H1 (cell line): ENCODE measurements around the gene MMP20. TPM values are rescaled to one million over a fixed set of nuclear protein-coding genes. Genes with fewer than 3 reads are reported as not detected.

Source experiments
- CTCF ChIA-PET: fragments of 300-600 bp; sonication (Branson Sonifier 250); formaldehyde crosslinking; loops from one replicate; lab custom pipeline; 2021; ENCODE audit not compliant: partially characterized antibody; lab: Charles Lee
- POLR2A ChIA-PET: fragments of 300-600 bp; sonication (Branson Sonifier 250); formaldehyde crosslinking; loops from one replicate; lab custom pipeline; 2021; ENCODE audit warnings: inconsistent platforms; ENCODE audit not compliant: partially characterized antibody; lab: Charles Lee
- DNase-seq, 2 experiments: peaks; one replicate each; pipeline versions ENCODE4 v3.0.0 to v3.0.0-alpha.2; 2010 to 2022; ENCODE audit warnings: low spot score in 2 of 2, low read depth in 1 of 2, mixed read lengths in 1 of 2
- FAIRE-seq: peaks from 2 replicates; lab custom pipeline; 2011; peaks lifted over from hg19 to GRCh38; lab: Jason Lieb, UNC
- H2AFZ ChIP-seq: 2 replicates; pipeline ENCODE4 v1.8.1; 2012; ENCODE audit warnings: low read length, inconsistent platforms
- H2AK5ac ChIP-seq: 2 replicates; pipeline ENCODE4 v1.6.1; 2013; ENCODE audit warnings: low read depth, low read length
- H2BK120ac ChIP-seq: replicated peaks from 2 replicates; pipeline ENCODE3; 2013; ENCODE audit warnings: low read depth, low read length, inconsistent platforms
- H2BK12ac ChIP-seq: 2 replicates; pipeline ENCODE4 v1.6.1; 2013; ENCODE audit warnings: low read depth, low read length
- H2BK15ac ChIP-seq: 2 replicates; pipeline ENCODE4 v1.6.1; 2013; ENCODE audit warnings: low read length
- H2BK20ac ChIP-seq: 2 replicates; pipeline ENCODE4 v1.6.1; 2013; ENCODE audit warnings: low read length
- H2BK5ac ChIP-seq: 2 replicates; pipeline ENCODE4 v1.6.1; 2013; ENCODE audit warnings: low read depth, low read length
- H3K14ac ChIP-seq: 2 replicates; pipeline ENCODE4 v1.6.1; 2013; ENCODE audit warnings: inconsistent platforms; ENCODE audit not compliant: insufficient read length
- H3K18ac ChIP-seq: 2 replicates; pipeline ENCODE4 v1.6.1; 2013; ENCODE audit warnings: low read length; ENCODE audit errors: extremely low read depth
- H3K23ac ChIP-seq: 2 replicates; pipeline ENCODE4 v1.6.1; 2013; ENCODE audit warnings: inconsistent platforms; ENCODE audit not compliant: insufficient read length
- H3K23me2 ChIP-seq: 2 replicates; pipeline ENCODE4 v1.6.1; 2013; ENCODE audit warnings: low read depth, low read length
- H3K27ac ChIP-seq: 2 replicates; pipeline ENCODE4 v1.6.1; 2011; ENCODE audit warnings: low read depth, low read length, inconsistent platforms
- H3K27me3 ChIP-seq, 4 experiments: replicated peaks in 1 of 4; 1 replicate in 1 of 4; 2 replicates in 3 of 4; pipeline versions ENCODE4 v1.6.1 to v1.8.1; 2011 to 2013; ENCODE audit warnings: low read length in 3 of 4, mild to moderate bottlenecking in 3 of 4, inconsistent platforms in 2 of 4, mixed read lengths in 2 of 4, moderate library complexity in 1 of 4; ENCODE audit not compliant: control insufficient read depth in 3 of 4, insufficient read depth in 3 of 4; ENCODE audit errors: extremely low read depth in 1 of 4
- H3K36me3 ChIP-seq, 4 experiments: 2 replicates each; pipeline versions ENCODE4 v1.6.1 to v1.8.1; 2011 to 2013; ENCODE audit warnings: mild to moderate bottlenecking in 4 of 4, low read length in 3 of 4, moderate library complexity in 2 of 4, control low read depth in 1 of 4, inconsistent platforms in 1 of 4; ENCODE audit not compliant: insufficient read depth in 4 of 4, control insufficient read depth in 2 of 4
- H3K4ac ChIP-seq: replicated peaks from 2 replicates; pipeline ENCODE3; 2013; ENCODE audit warnings: low read length, low read depth, mixed read lengths, inconsistent platforms; ENCODE audit not compliant: insufficient read length
- H3K4me1 ChIP-seq, 4 experiments: replicated peaks in 1 of 4; 1 replicate in 1 of 4; 2 replicates in 3 of 4; pipeline versions ENCODE4 v1.6.1 to v1.8.1; 2011 to 2013; ENCODE audit warnings: low read length in 3 of 4, inconsistent platforms in 2 of 4, mixed read lengths in 1 of 4; ENCODE audit not compliant: insufficient read depth in 4 of 4, control insufficient read depth in 3 of 4
- H3K4me2 ChIP-seq, 2 experiments: 2 replicates each; pipeline versions ENCODE4 v1.6.1 to v1.8.1; 2011 to 2013; ENCODE audit warnings: low read depth in 2 of 2, low read length in 2 of 2, control low read depth in 1 of 2, inconsistent platforms in 1 of 2, mild to moderate bottlenecking in 1 of 2; ENCODE audit not compliant: insufficient read depth in 1 of 2
- H3K4me3 ChIP-seq, 4 experiments: fragments of 200-600, 300-600 bp in 1 of 4; sonication (generic), shearing (Covaris generic), sonication (Bioruptor Twin) in 1 of 4; 2 replicates each; pipeline versions ENCODE4 v1.5.1 to v1.8.1; 2011 to 2016; ENCODE audit warnings: low read length in 4 of 4, low read depth in 3 of 4, control low read depth in 2 of 4, inconsistent platforms in 2 of 4, mild to moderate bottlenecking in 2 of 4, mixed read lengths in 1 of 4, moderate library complexity in 1 of 4; ENCODE audit not compliant: insufficient read depth in 2 of 4; ENCODE audit errors: extremely low read depth in 1 of 4
- H3K56ac ChIP-seq: replicated peaks from 2 replicates; pipeline ENCODE3; 2013; ENCODE audit warnings: low read depth, mild to moderate bottlenecking, mixed read lengths, low read length, inconsistent platforms; ENCODE audit not compliant: insufficient read length
- H3K79me1 ChIP-seq: 2 replicates; pipeline ENCODE4 v1.6.1; 2013; ENCODE audit warnings: low read depth, low read length, control low read depth
- H3K79me2 ChIP-seq, 2 experiments: 2 replicates each; pipeline versions ENCODE4 v1.6.1 to v1.8.1; 2012 to 2013; ENCODE audit warnings: low read length in 2 of 2, mild to moderate bottlenecking in 2 of 2, inconsistent platforms in 1 of 2; ENCODE audit not compliant: insufficient read depth in 2 of 2, control insufficient read depth in 1 of 2
- H3K9ac ChIP-seq, 4 experiments: replicated peaks in 1 of 4; 1 replicate in 1 of 4; 2 replicates in 3 of 4; pipeline versions ENCODE4 v1.6.1 to v1.8.1; 2011 to 2013; ENCODE audit warnings: low read depth in 3 of 4, low read length in 3 of 4, control low read depth in 2 of 4, mild to moderate bottlenecking in 2 of 4, moderate library complexity in 2 of 4, inconsistent platforms in 1 of 4; ENCODE audit errors: extremely low read depth in 1 of 4
- H3K9me3 ChIP-seq, 2 experiments: 2 replicates each; pipeline versions ENCODE4 v1.6.1 to v1.8.1; 2012 to 2013; ENCODE audit warnings: mild to moderate bottlenecking in 2 of 2, moderate library complexity in 2 of 2, control low read depth in 1 of 2, inconsistent platforms in 1 of 2, low read depth in 1 of 2, low read length in 1 of 2, mixed read lengths in 1 of 2; ENCODE audit not compliant: insufficient read depth in 2 of 2
- H4K20me1 ChIP-seq, 2 experiments: replicated peaks in 1 of 2; 2 replicates each; pipeline versions ENCODE3 to v1.8.1; 2011 to 2013; ENCODE audit warnings: inconsistent platforms in 2 of 2, low read length in 2 of 2, mild to moderate bottlenecking in 1 of 2; ENCODE audit not compliant: insufficient read depth in 2 of 2, control insufficient read depth in 1 of 2
- H4K5ac ChIP-seq: 2 replicates; pipeline ENCODE4 v1.6.1; 2013; ENCODE audit warnings: low read length, low read depth, mixed read lengths, inconsistent platforms; ENCODE audit not compliant: insufficient read length
- H4K8ac ChIP-seq: 2 replicates; pipeline ENCODE4 v1.8.0; 2013; ENCODE audit warnings: mild to moderate bottlenecking, moderate library complexity, low read length, inconsistent platforms; ENCODE audit not compliant: insufficient read depth; ENCODE audit errors: extremely low read depth
- H4K91ac ChIP-seq: replicated peaks from 2 replicates; pipeline ENCODE3; 2013; ENCODE audit warnings: low read length, mixed read lengths, inconsistent platforms; ENCODE audit not compliant: insufficient read length
- CBX5 ChIP-seq: fragments of 300-800, 300-1000 bp; sonication (generic); IDR thresholded peaks from 2 replicates; pipeline ENCODE4 v1.7.1; 2016; ENCODE audit warnings: antibody characterized with exemption, low read length, low read depth
- CREB1 ChIP-seq: IDR thresholded peaks from 2 replicates; pipeline ENCODE4 v1.6.1; 2012; ENCODE audit warnings: inconsistent platforms
- GTF2F1 ChIP-seq: IDR thresholded peaks from 2 replicates; pipeline ENCODE4 v1.6.1; 2012; ENCODE audit warnings: low read depth, low read length, improper control_type of control experiment, borderline replicate concordance
- SRF ChIP-seq: IDR thresholded peaks from 2 replicates; pipeline ENCODE4 v1.6.1; 2011; ENCODE audit warnings: mild to moderate bottlenecking, low read depth, low read length, moderate library complexity
- WGBS, 2 experiments: shearing (Covaris generic) in 1 of 2; methylation state at CpG; one replicate each; pipeline versions ENCODE4 v1.1.6 to v1.1.7; 2013 to 2015; ENCODE audit warnings: low lambda C conversion rate in 2 of 2, mixed read lengths in 2 of 2, inconsistent platforms in 1 of 2, low coverage in 1 of 2, missing lambda C conversion rate in 1 of 2; ENCODE audit not compliant: insufficient replicate concordance in 2 of 2, insufficient coverage in 1 of 2, insufficient read length in 1 of 2; ENCODE audit errors: extremely low coverage in 1 of 2, missing lambda C conversion rate in 1 of 2; 5-methylcytosine and 5-hydroxymethylcytosine counted together
- polyA plus RNA-seq, 7 experiments: library from polyadenylated mRNA; depleted of rRNA in 3 of 7; stranded (reverse) in 5 of 7; unstranded in 2 of 7; fragments of >200 nt in 5 of 7; fragments of 200-250 nt in 2 of 7; gene quantifications; 1 replicate in 5 of 7; 2 replicates in 1 of 7; 4 replicates in 1 of 7; pipeline versions ENCODE4 v1.2.1 to v1.2.3, GENCODE V29; 2011 to 2013; ENCODE audit warnings: missing spikeins in 2 of 7, mixed read lengths in 2 of 7
- total RNA-seq: library from RNA; stranded (reverse); fragmentation: NEBNext Ultra II Directional; extraction: Animal tissue kit (Norgen Biotek cat#: 25700); gene quantifications from 2 replicates; pipeline ENCODE4 v1.2.1, GENCODE V29; 2021

The MMP20 gene
- total and polyA plus RNA-seq, 2 of the 8 experiments (the other 6 are each of a cell fraction or from before 2014, with no cell fraction given), result not detected

DNA sequence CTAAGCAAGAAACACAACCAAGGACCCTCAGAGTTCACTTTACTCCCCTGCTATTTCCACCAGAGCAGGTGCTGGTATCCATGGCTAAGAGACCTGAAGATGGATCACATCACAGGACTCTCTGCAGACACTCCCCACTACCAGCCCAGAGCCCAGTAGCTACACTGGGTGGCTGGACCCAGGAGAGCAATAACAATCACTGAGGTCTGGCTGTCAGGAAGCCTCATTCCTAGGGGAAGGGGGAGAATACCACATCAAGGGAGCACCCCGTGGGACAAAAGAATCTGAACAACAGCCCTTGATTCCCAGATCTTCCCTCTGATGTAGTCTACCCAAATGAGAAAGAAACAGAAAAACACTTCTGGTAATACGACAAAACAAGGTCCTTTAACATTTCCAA, 85.6 kb downstream of the MMP20 start:
- CTCF ChIA-PET, result interaction anchor here (0.6 to 2.3 kb wide), 7 partner anchors 10 to 198 kb away, joined by 3 to 9 read pairs (median 9); no protein-coding TSS in a partner anchor
- no peak for TF ChIP-seq CREB1
- no peak for TF ChIP-seq SRF
- no peak for TF ChIP-seq GTF2F1
- no peak for TF ChIP-seq CBX5

More for the DNA sequence above, 85.6 kb downstream of the MMP20 start:
- POLR2A ChIA-PET, result interaction anchor here (1.3 kb wide), 1 partner anchor 74 kb away, joined by 3 read pairs; no protein-coding TSS in a partner anchor
- H4K5ac ChIP-seq, result no peak overlapping the region
- H3K79me1 ChIP-seq, result no peaks in the 10 kb centered on the region
- no peak overlapping the region for H3K23ac ChIP-seq
- H4K20me1 ChIP-seq, result no peaks in the 10 kb centered on the region
- H3K56ac ChIP-seq, result no peak overlapping the region
- no peak overlapping the region for H3K14ac ChIP-seq
- no peaks in the 10 kb centered on the region for H3K23me2 ChIP-seq
- no peaks in the 10 kb centered on the region for H3K79me2 ChIP-seq
- 74% methylated on average over 2 of the region's 2 CpGs; no CpG with 5 or more reads in 1 of the 2 experiments for WGBS, 2 experiments
- H3K4ac ChIP-seq, result no peak overlapping the region
- no peaks in the 10 kb centered on the region for H3K27me3 ChIP-seq
- no peak overlapping the region for H4K91ac ChIP-seq
- no peak overlapping the region for H3K4me2 ChIP-seq
- no peak overlapping the region for H3K4me3 ChIP-seq
- no peak overlapping the region for H2AK5ac ChIP-seq
- H3K9me3 ChIP-seq, result no peaks in the 10 kb centered on the region
- H3K36me3 ChIP-seq, result no peaks in the 10 kb centered on the region
- peaks cover 0 to 3% (median 1%) of the 10 kb centered on the region in 4 experiments; a peak in 1 of 7 replicates for H3K4me1 ChIP-seq
- H3K18ac ChIP-seq, result no peak overlapping the region; the same call in 1 of the 2 replicates
- H2BK20ac ChIP-seq, result no peak overlapping the region
- H2BK120ac ChIP-seq, result no peak overlapping the region
- H2BK15ac ChIP-seq, result no peak overlapping the region
- DNase-seq (no peak), FAIRE-seq (no peak)
- H4K8ac ChIP-seq, result no peak overlapping the region
- no peak overlapping the region for H2BK12ac ChIP-seq
- H2AFZ ChIP-seq, result peak overlapping the region; percentile 59; the same call in 1 of the 2 replicates
- H2BK5ac ChIP-seq, result no peak overlapping the region
- H3K27ac ChIP-seq, result no peak overlapping the region
- no peak overlapping the region for H3K9ac ChIP-seq
